ENCODE measurements around the gene PPP3R1.
A peak's percentile ranks its signal among the peaks of the same experiment; 100 is the strongest.

The PPP3R1 gene

DNA sequence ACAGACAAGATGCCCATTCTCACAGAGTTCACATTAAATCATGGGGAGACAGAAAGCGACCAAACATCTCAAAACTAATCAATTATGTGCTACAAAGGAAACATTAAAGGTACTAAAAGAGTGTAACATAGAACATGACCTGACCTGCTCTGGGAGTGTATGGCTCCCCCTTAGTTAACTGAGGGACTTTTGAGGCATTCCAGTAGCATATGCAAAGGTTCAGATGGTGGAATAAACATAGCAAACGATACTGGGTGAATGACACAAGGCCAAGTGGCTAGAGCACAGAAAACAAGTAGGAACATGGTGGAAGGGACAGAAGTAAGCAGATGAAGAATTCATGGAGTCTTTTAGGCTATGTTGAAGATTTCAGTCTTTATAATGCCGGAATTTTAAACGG, 11.9 kb downstream of the PPP3R1 start:
- Histone ChIP-seq H3K9me3 (ENCODE audit: severe bottlenecking) (no peaks in the 10 kb centered on the region), H3K4me3 (ENCODE audit: severe bottlenecking) (no peak overlapping the region), H3K4me1 (ENCODE audit: insufficient read depth, poor library complexity, severe bottlenecking) (peaks cover 50% of the 10 kb centered on the region), H3K27me3 (ENCODE audit: insufficient read depth, poor library complexity, severe bottlenecking) (no peaks in the 10 kb centered on the region), H3K36me3 (ENCODE audit: low read depth) (peaks cover 12% of the 10 kb centered on the region), H3K27ac (ENCODE audit: poor library complexity, severe bottlenecking) (peak overlapping the region; percentile 45)
- ATAC-seq (ENCODE audit: low read depth), result no peak
- no peak for DNase-seq (ENCODE audit: low spot score)
- TF ChIP-seq, protein P1, sequence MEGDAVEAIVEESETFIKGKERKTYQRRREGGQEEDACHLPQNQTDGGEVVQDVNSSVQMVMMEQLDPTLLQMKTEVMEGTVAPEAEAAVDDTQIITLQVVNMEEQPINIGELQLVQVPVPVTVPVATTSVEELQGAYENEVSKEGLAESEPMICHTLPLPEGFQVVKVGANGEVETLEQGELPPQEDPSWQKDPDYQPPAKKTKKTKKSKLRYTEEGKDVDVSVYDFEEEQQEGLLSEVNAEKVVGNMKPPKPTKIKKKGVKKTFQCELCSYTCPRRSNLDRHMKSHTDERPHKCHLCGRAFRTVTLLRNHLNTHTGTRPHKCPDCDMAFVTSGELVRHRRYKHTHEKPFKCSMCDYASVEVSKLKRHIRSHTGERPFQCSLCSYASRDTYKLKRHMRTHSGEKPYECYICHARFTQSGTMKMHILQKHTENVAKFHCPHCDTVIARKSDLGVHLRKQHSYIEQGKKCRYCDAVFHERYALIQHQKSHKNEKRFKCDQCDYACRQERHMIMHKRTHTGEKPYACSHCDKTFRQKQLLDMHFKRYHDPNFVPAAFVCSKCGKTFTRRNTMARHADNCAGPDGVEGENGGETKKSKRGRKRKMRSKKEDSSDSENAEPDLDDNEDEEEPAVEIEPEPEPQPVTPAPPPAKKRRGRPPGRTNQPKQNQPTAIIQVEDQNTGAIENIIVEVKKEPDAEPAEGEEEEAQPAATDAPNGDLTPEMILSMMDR (IDR thresholded peaks at IDR 0.05; ENCODE audit: poor library complexity, severe bottlenecking), result no peak

DNA sequence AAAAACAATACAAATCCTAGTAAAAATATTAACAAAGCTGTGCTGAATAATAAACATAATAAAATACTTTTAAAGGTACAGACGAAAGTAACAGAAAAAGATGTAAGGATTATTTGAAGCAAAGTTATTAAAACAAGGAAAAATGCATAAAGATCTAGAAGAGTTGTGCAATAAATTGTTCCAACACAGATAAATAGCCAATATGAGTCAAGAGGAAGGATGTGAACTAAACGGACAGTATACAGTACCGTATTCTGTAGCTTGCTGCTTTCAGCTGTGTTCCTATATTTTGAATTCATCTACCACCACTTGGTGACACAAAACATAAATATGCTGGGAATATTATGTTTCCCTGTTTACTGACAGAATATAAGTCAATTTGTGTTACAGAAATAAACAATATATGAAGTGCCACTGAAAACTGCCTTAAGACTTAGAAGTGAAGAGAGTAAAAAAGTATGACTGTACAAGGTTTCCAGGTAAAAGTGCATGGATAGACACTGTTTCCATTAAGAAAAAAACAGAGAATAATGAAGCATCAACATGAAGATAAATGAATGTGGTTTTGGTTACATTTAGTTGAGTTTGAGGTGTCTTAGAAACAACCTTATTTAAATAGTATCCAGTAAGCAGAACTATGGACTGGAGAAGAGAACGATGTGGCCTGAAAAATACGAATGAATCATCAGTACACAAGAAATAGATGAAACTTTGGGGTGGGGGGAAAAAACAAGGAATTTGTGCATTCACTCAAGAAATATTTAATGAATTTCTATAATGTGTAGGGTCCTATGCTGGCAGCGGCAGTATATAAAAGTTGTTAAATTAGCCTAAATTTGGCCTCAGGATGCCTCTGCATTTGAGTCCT, 13.1 kb downstream of the PPP3R1 start:
- Histone ChIP-seq H3K27ac (ENCODE audit: poor library complexity, severe bottlenecking) (peak overlapping the region; percentile 45), H3K4me1 (ENCODE audit: insufficient read depth, poor library complexity, severe bottlenecking) (peaks cover 50% of the 10 kb centered on the region), H3K36me3 (ENCODE audit: low read depth) (peaks cover 8% of the 10 kb centered on the region; the same call in 1 of the 2 replicates), H3K9me3 (ENCODE audit: severe bottlenecking) (no peaks in the 10 kb centered on the region), H3K4me3 (ENCODE audit: severe bottlenecking) (no peak overlapping the region), H3K27me3 (ENCODE audit: insufficient read depth, poor library complexity, severe bottlenecking) (no peaks in the 10 kb centered on the region)
- TF ChIP-seq, protein P1 (IDR thresholded peaks at IDR 0.05; ENCODE audit: poor library complexity, severe bottlenecking), result no peak
- no peak for DNase-seq (ENCODE audit: low spot score)
- peak; percentile 82 for ATAC-seq (ENCODE audit: low read depth)

DNA sequence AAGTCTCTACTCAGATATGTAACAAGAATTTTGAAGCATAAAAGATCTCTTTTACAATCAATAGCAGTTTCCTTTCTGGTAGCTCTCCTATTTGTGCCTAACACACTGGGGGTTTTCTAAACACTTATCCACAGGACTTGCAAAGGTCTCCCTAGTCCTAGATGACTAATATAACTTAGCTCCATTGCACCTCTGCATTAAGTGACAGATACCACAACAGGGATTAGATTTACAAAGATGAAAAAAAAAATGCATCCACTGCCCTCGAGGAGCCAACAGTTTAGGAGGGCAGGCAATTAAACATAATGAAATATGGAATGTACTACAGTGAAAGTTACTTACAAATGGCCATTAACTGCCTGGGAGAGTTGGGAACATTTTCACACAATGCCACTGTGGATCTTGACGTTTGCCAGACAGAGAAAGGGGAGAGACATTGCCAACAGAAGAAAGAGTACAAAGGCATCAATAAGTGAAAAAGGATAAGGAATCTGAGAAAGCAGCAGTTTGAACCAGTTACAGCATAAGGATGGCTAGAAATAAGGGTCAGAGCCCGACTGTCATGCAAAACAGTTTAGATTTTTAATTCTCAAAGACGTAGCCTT, 14.3 kb downstream of the PPP3R1 start:
- H3K4me3 ChIP-seq (ENCODE audit: severe bottlenecking), result no peak overlapping the region
- peaks cover 56% of the 10 kb centered on the region for H3K4me1 ChIP-seq (ENCODE audit: insufficient read depth, poor library complexity, severe bottlenecking)
- TF ChIP-seq, protein P1 (IDR thresholded peaks at IDR 0.05; ENCODE audit: poor library complexity, severe bottlenecking), result no peak
- ATAC-seq (ENCODE audit: low read depth) (no peak), DNase-seq (ENCODE audit: low spot score) (no peak)
- no peak overlapping the region for H3K27ac ChIP-seq (ENCODE audit: poor library complexity, severe bottlenecking)
- no peaks in the 10 kb centered on the region for H3K27me3 ChIP-seq (ENCODE audit: insufficient read depth, poor library complexity, severe bottlenecking)
- no peaks in the 10 kb centered on the region for H3K9me3 ChIP-seq (ENCODE audit: severe bottlenecking)
- H3K36me3 ChIP-seq (ENCODE audit: low read depth), result peaks cover 8% of the 10 kb centered on the region; the same call in 1 of the 2 replicates

DNA sequence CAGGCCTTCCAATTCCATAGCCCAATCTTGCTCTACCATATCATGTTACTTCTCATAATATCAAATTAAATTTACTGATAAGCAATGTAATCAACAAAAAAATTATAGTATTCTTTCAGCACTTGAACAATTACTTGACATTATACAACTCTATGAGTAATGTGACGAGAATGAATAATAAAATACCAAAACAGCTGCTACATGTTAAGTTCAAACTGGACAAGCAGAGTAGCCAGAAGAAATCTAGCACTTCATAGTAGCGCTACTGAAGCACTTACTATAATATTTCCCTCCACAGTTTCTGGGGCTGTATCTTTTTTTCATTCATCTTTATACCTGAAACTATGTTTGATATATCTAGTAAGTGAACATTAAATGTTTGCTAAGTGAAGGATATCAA, 14.9 kb downstream of the PPP3R1 start:
- peaks cover 8% of the 10 kb centered on the region; the same call in 1 of the 2 replicates for H3K36me3 ChIP-seq (ENCODE audit: low read depth)
- no peaks in the 10 kb centered on the region for H3K9me3 ChIP-seq (ENCODE audit: severe bottlenecking)
- H3K27me3 ChIP-seq (ENCODE audit: insufficient read depth, poor library complexity, severe bottlenecking), result no peaks in the 10 kb centered on the region
- H3K4me3 ChIP-seq (ENCODE audit: severe bottlenecking), result no peak overlapping the region
- ATAC-seq (ENCODE audit: low read depth) (0 out of 3 replicates have a peak, but pooled peaks have one; percentile 35), DNase-seq (ENCODE audit: low spot score) (no peak)
- H3K4me1 ChIP-seq (ENCODE audit: insufficient read depth, poor library complexity, severe bottlenecking), result peaks cover 58% of the 10 kb centered on the region
- H3K27ac ChIP-seq (ENCODE audit: poor library complexity, severe bottlenecking), result no peak overlapping the region
- TF ChIP-seq, protein P1 (IDR thresholded peaks at IDR 0.05; ENCODE audit: poor library complexity, severe bottlenecking), result no peak

Data from RWPE2 (cell line).